GM23338 (cell line): Measurements from ENCODE around the gene SFMBT2. TPM values are rescaled to one million over a fixed set of nuclear protein-coding genes. Genes with fewer than 3 reads are reported as not detected.
A peak's percentile ranks its signal among the peaks of the same experiment; 100 is the strongest.

ENCODE experiments used
- ATAC-seq: fragments of 200-7000 bp; cut with Tn5 transposase; 3 replicates; pipeline ENCODE4 v1.9.1; 2020
- DNase-seq: peaks from one replicate; pipeline ENCODE4 v3.0.0-alpha.2; 2015; ENCODE audit warnings: low spot score
- H2AFZ ChIP-seq: fragments of 200-600 bp; sonication (generic); 2 replicates; pipeline ENCODE4 v1.8.0; 2016; ENCODE audit warnings: antibody characterized with exemption, mild to moderate bottlenecking, moderate library complexity
- H3F3A ChIP-seq: fragments of 200-600 bp; sonication (generic); replicated peaks from 2 replicates; pipeline ENCODE4 v1.8.0; 2017; ENCODE audit warnings: antibody characterized with exemption, mixed run types, low read depth
- H3K27ac ChIP-seq: fragments of 200-600 bp; sonication (generic); 2 replicates; pipeline ENCODE4 v1.6.1; 2016; ENCODE audit warnings: low read depth
- H3K27me3 ChIP-seq: fragments of 200-600 bp; sonication (generic); 2 replicates; pipeline ENCODE4 v1.8.0; 2016; ENCODE audit warnings: mild to moderate bottlenecking, mixed run types, moderate library complexity; ENCODE audit not compliant: insufficient read depth
- H3K36me3 ChIP-seq: fragments of 200-600 bp; sonication (generic); 2 replicates; pipeline ENCODE4 v1.8.0; 2016; ENCODE audit warnings: mild to moderate bottlenecking; ENCODE audit not compliant: insufficient read depth
- H3K4me1 ChIP-seq: fragments of 200-600 bp; sonication (generic); 2 replicates; pipeline ENCODE4 v1.8.0; 2016; ENCODE audit warnings: mild to moderate bottlenecking, moderate library complexity; ENCODE audit not compliant: insufficient read depth
- H3K4me2 ChIP-seq: fragments of 200-600 bp; sonication (generic); 2 replicates; pipeline ENCODE4 v1.7.1; 2017; ENCODE audit warnings: mixed run types
- H3K4me3 ChIP-seq: fragments of 200-600 bp; sonication (generic); 2 replicates; pipeline ENCODE4 v1.6.1; 2016; ENCODE audit warnings: mixed run types
- H3K79me2 ChIP-seq: fragments of 200-600 bp; sonication (generic); replicated peaks from 2 replicates; pipeline ENCODE4 v1.8.0; 2017; ENCODE audit warnings: mild to moderate bottlenecking; ENCODE audit not compliant: insufficient read depth
- H3K9me2 ChIP-seq: fragments of 200-600 bp; sonication (generic); 2 replicates; pipeline ENCODE4 v1.8.0; 2017; ENCODE audit not compliant: insufficient read depth
- H4K20me1 ChIP-seq: fragments of 200-600 bp; sonication (generic); replicated peaks from 2 replicates; pipeline ENCODE4 v1.8.0; 2017; ENCODE audit warnings: mild to moderate bottlenecking; ENCODE audit not compliant: insufficient read depth
- H3K27ac Mint-ChIP-seq: 2 replicates; pipeline ENCODE4 v1.8.0; 2020; ENCODE audit warnings: inconsistent platforms, mild to moderate bottlenecking, moderate library complexity, mixed read lengths
- H3K27me3 Mint-ChIP-seq: 3 replicates; pipeline ENCODE4 v1.8.0; 2022; ENCODE audit warnings: low read depth, mild to moderate bottlenecking, moderate library complexity, mixed read lengths, inconsistent platforms; ENCODE audit not compliant: insufficient read depth, poor library complexity
- H3K36me3 Mint-ChIP-seq: 3 replicates; pipeline ENCODE4 v1.8.0; 2021; ENCODE audit warnings: low read depth, mild to moderate bottlenecking, inconsistent platforms, moderate library complexity, mixed read lengths
- H3K4me1 Mint-ChIP-seq: 3 replicates; pipeline ENCODE4 v1.8.0; 2020; ENCODE audit warnings: mild to moderate bottlenecking, inconsistent platforms, mixed read lengths
- H3K4me3 Mint-ChIP-seq: 3 replicates; pipeline ENCODE4 v1.8.0; 2021; ENCODE audit warnings: moderate library complexity, mild to moderate bottlenecking, inconsistent platforms, mixed read lengths
- H3K9me3 Mint-ChIP-seq: 3 replicates; pipeline ENCODE4 v1.8.0; 2020; ENCODE audit warnings: moderate library complexity, mild to moderate bottlenecking, inconsistent platforms, mixed read lengths
- CREB1 ChIP-seq: fragments of 250-450 bp; sonication (Bioruptor Pico); IDR thresholded peaks from 2 replicates; pipeline ENCODE4 v1.5.0; 2020; ENCODE audit warnings: low read depth, mild to moderate bottlenecking, moderate library complexity
- CTCF ChIP-seq, 2 experiments: fragments of 200-600 bp in 1 of 2; sonication (generic) in 1 of 2; conservative IDR thresholded peaks; 2 replicates each; pipeline versions ENCODE4 v1.5.1 to v1.6.1; 2016 to 2017; ENCODE audit warnings: antibody characterized with exemption in 2 of 2, low read depth in 2 of 2, mild to moderate bottlenecking in 2 of 2, moderate library complexity in 1 of 2
- ETS1 ChIP-seq: IDR thresholded peaks from 2 replicates; pipeline ENCODE4 v1.6.1; 2016; ENCODE audit warnings: antibody characterized with exemption
- EZH2 ChIP-seq: fragments of 200-600 bp; sonication (generic); IDR thresholded peaks from one replicate; pipeline ENCODE4 v1.8.0; 2017; ENCODE audit warnings: antibody characterized with exemption, mild to moderate bottlenecking, low read depth; ENCODE audit not compliant: unreplicated experiment
- EZH2phosphoT487 ChIP-seq: fragments of 200-600 bp; sonication (generic); IDR thresholded peaks from one replicate; pipeline ENCODE4 v1.8.1; 2018; ENCODE audit warnings: antibody characterized with exemption; ENCODE audit not compliant: unreplicated experiment
- JUNB ChIP-seq: IDR thresholded peaks from one replicate; pipeline ENCODE4 v1.6.1; 2016; ENCODE audit warnings: antibody characterized with exemption; ENCODE audit not compliant: unreplicated experiment
- NANOG ChIP-seq: IDR thresholded peaks from 2 replicates; pipeline ENCODE4 v1.6.1; 2016; ENCODE audit warnings: antibody characterized with exemption, borderline replicate concordance
- POLR2AphosphoS5 ChIP-seq: IDR thresholded peaks from 2 replicates; pipeline ENCODE4 v1.6.1; 2016; ENCODE audit warnings: antibody characterized with exemption, low read depth
- REST ChIP-seq: IDR thresholded peaks from one replicate; pipeline ENCODE4 v1.6.1; 2018; ENCODE audit warnings: antibody characterized with exemption; ENCODE audit not compliant: unreplicated experiment
- STAT1 ChIP-seq: IDR thresholded peaks from one replicate; pipeline ENCODE4 v1.6.1; 2016; ENCODE audit warnings: antibody characterized with exemption; ENCODE audit not compliant: unreplicated experiment
- ZNF114 ChIP-seq: fragments of 250-450 bp; sonication (Bioruptor Pico); IDR thresholded peaks from 2 replicates; pipeline ENCODE4 v1.5.0; 2020; ENCODE audit warnings: mild to moderate bottlenecking, moderate library complexity
- ZNF331 ChIP-seq: fragments of 250-450 bp; sonication (Bioruptor Pico); IDR thresholded peaks from 2 replicates; pipeline ENCODE4 v1.5.0; 2020; ENCODE audit warnings: low read depth, mild to moderate bottlenecking, moderate library complexity
- ZNF462 ChIP-seq: fragments of 250-450 bp; sonication (Bioruptor Pico); IDR thresholded peaks from 2 replicates; pipeline ENCODE4 v1.5.0; 2020; ENCODE audit warnings: mild to moderate bottlenecking, moderate library complexity
- polyA plus RNA-seq: library from polyadenylated mRNA; unstranded; fragments of >200 nt; fragmentation: Nextera tagmentation; extraction: Ambion mirVana; gene quantifications from 2 replicates; pipeline ENCODE4 v1.2.1, GENCODE V29; 2016
- total RNA-seq: library from RNA; depleted of rRNA; stranded (reverse); fragments of >200 nt; shearing (Covaris generic); gene quantifications from 2 replicates; pipeline ENCODE4 v1.2.3, GENCODE V29; 2014

SFMBT2 gene
- total and polyA plus RNA-seq, 2 experiments from 2014 or later = 2.7 to 6.7 TPM

GRCh38 chr10:7345717-7346116 lies 65.1 kb downstream of the SFMBT2 start:
- no peaks in the 10 kb centered on the region; the same call in none of the 2 replicates for H3K9me2 ChIP-seq
- Mint-ChIP-seq H3K4me1 (peaks cover 8% of the 10 kb centered on the region; the same call in 2 of the 3 replicates), H3K36me3 (peaks cover 12% of the 10 kb centered on the region; the same call in 1 of the 3 replicates), H3K27ac (0 out of 2 replicates have a peak overlapping the region, but pooled peaks have one; percentile 45), H3K4me3 (no peak overlapping the region), H3K9me3 (peaks cover 5% of the 10 kb centered on the region; the same call in 2 of the 3 replicates), H3K27me3 (peaks cover 3% of the 10 kb centered on the region)
- DNase-seq (no peak), ATAC-seq (no peak)
- H3K36me3 ChIP-seq = no peaks in the 10 kb centered on the region
- no peaks in the 10 kb centered on the region for H3K27me3 ChIP-seq
- TF ChIP-seq ZNF114 (no peak), NANOG (no peak), CTCF (conservative IDR thresholded peaks at IDR 0.05; ENCODE audit: low read depth in 2 of 2) (no peak), ZNF331 (CRISPR knock-in tag) (no peak), EZH2 (no peak), ETS1 (no peak), ZNF462 (CRISPR knock-in tag) (no peak), EZH2phosphoT487 (no peak), STAT1 (no peak), REST (no peak), JUNB (no peak), CREB1 (CRISPR knock-in tag) (no peak), POLR2AphosphoS5 (no peak)
- no peak overlapping the region for H3K27ac ChIP-seq
- no peaks in the 10 kb centered on the region for H3K79me2 ChIP-seq
- H3K4me1 ChIP-seq = 0 out of 2 replicates have a peak, but pooled peaks cover 11% of the 10 kb centered on the region
- H3K4me3 ChIP-seq = no peak overlapping the region
- no peaks in the 10 kb centered on the region for H4K20me1 ChIP-seq
- no peak overlapping the region for H2AFZ ChIP-seq
- no peak overlapping the region for H3K4me2 ChIP-seq
- no peaks in the 10 kb centered on the region for H3F3A ChIP-seq
